Endothelial cell of umbilical vein (primary cell): ENCODE measurements around the gene PKP3. TPM values are rescaled to one million over a fixed set of nuclear protein-coding genes. Genes with fewer than 3 reads are reported as not detected.

Experiments used
- BruUV-seq: library from RNA; stranded (reverse); fragments of 400-500 nt; replicated peaks from 2 replicates; lab custom pipeline; 2021; lab: Mats Ljungman, UMichigan
- CTCF ChIA-PET: fragments of 300-600, 350-600 bp; sonication (Branson Sonifier 250); formaldehyde crosslinking; loops from one replicate; lab custom pipeline; 2021; ENCODE audit warnings: antibody characterized with exemption, inconsistent platforms; lab: Charles Lee
- POLR2A ChIA-PET: fragments of 300-600, 350-600 bp; sonication (Branson Sonifier 250); formaldehyde crosslinking; loops from one replicate; lab custom pipeline; 2021; ENCODE audit warnings: antibody characterized with exemption, inconsistent platforms; lab: Charles Lee
- DNase-seq: peaks from one replicate; pipeline ENCODE4 v3.0.0-alpha.2; 2011; ENCODE audit warnings: low read depth, low spot score
- FAIRE-seq: peaks from 2 replicates; lab custom pipeline; 2011; peaks lifted over from hg19 to GRCh38; lab: Jason Lieb, UNC
- H2AFZ ChIP-seq: 2 replicates; pipeline ENCODE4 v1.6.0; 2012; ENCODE audit warnings: low read depth, low read length, control low read depth, inconsistent platforms
- H3K27ac ChIP-seq: 2 replicates; pipeline ENCODE4 v1.5.1; 2011; ENCODE audit warnings: low read depth, mild to moderate bottlenecking, control low read depth, low read length, moderate library complexity; ENCODE audit not compliant: insufficient read depth
- H3K27me3 ChIP-seq, 2 experiments: 2 replicates each; pipeline versions ENCODE4 v1.6.0 to v1.6.1; 2011; ENCODE audit warnings: low read length in 2 of 2, mixed read lengths in 1 of 2; ENCODE audit not compliant: control insufficient read depth in 2 of 2, insufficient read depth in 2 of 2
- H3K36me3 ChIP-seq, 2 experiments: 2 replicates in 1 of 2; 3 replicates in 1 of 2; pipeline ENCODE4 v1.5.1; 2011; ENCODE audit warnings: low read length in 2 of 2, mild to moderate bottlenecking in 1 of 2, moderate library complexity in 1 of 2; ENCODE audit not compliant: control insufficient read depth in 2 of 2, insufficient read depth in 2 of 2; ENCODE audit errors: extremely low read depth in 1 of 2
- H3K4me1 ChIP-seq: 3 replicates; pipeline ENCODE4 v1.5.1; 2011; ENCODE audit warnings: mild to moderate bottlenecking, low read length; ENCODE audit not compliant: control insufficient read depth, insufficient read depth; ENCODE audit errors: extremely low read depth
- H3K4me2 ChIP-seq: 2 replicates; pipeline ENCODE4 v1.6.1; 2011; ENCODE audit warnings: low read length, control low read depth, mixed read lengths; ENCODE audit not compliant: insufficient read depth
- H3K4me3 ChIP-seq, 3 experiments: fragments of 200-600 bp in 1 of 3; sonication (generic), shearing (Covaris generic) in 1 of 3; replicated peaks in 1 of 3; 2 replicates each; pipeline ENCODE4 v1.5.1; 2011 to 2016; ENCODE audit warnings: control low read depth in 3 of 3, low read length in 3 of 3, mild to moderate bottlenecking in 2 of 3, inconsistent platforms in 1 of 3, low read depth in 1 of 3, moderate library complexity in 1 of 3; ENCODE audit not compliant: insufficient read depth in 1 of 3
- H3K79me2 ChIP-seq: 2 replicates; pipeline ENCODE4 v1.6.0; 2012; ENCODE audit warnings: low read length, inconsistent platforms; ENCODE audit not compliant: control insufficient read depth, insufficient read depth
- H3K9ac ChIP-seq: replicated peaks from 2 replicates; pipeline ENCODE3; 2011; ENCODE audit warnings: low read length, control low read depth; ENCODE audit not compliant: insufficient read depth; ENCODE audit errors: extremely low read depth
- H3K9me1 ChIP-seq: replicated peaks from 3 replicates; pipeline ENCODE4 v1.6.0; 2011; ENCODE audit warnings: mild to moderate bottlenecking, low read length; ENCODE audit not compliant: control insufficient read depth, insufficient read depth; ENCODE audit errors: extremely low read depth
- H3K9me3 ChIP-seq: replicated peaks from 2 replicates; pipeline ENCODE4 v1.5.1; 2012; ENCODE audit warnings: low read length, inconsistent platforms; ENCODE audit not compliant: control insufficient read depth, insufficient read depth
- H4K20me1 ChIP-seq: replicated peaks from 2 replicates; pipeline ENCODE3; 2011; ENCODE audit warnings: mild to moderate bottlenecking, low read length; ENCODE audit not compliant: control insufficient read depth, insufficient read depth; ENCODE audit errors: extremely low read depth
- FOS ChIP-seq: IDR thresholded peaks from 2 replicates; pipeline ENCODE4 v1.6.1; 2011; ENCODE audit warnings: mild to moderate bottlenecking, low read length, moderate library complexity, borderline replicate concordance; ENCODE audit not compliant: insufficient read depth
- JUN ChIP-seq: IDR thresholded peaks from 2 replicates; pipeline ENCODE4 v1.6.1; 2011; ENCODE audit warnings: borderline replicate concordance, low read depth; ENCODE audit not compliant: insufficient read length, insufficient read depth
- MYC ChIP-seq: IDR thresholded peaks from one replicate; pipeline ENCODE4 v1.6.1; 2011; ENCODE audit warnings: mild to moderate bottlenecking, low read depth, low read length
- POLR2A ChIP-seq: IDR thresholded peaks from 2 replicates; pipeline ENCODE4 v1.6.1; 2012; ENCODE audit warnings: low read depth, mild to moderate bottlenecking, control low read depth, low read length
- POLR2AphosphoS5 ChIP-seq: IDR thresholded peaks from 2 replicates; pipeline ENCODE4 v1.6.1; 2012; ENCODE audit warnings: low read depth, mild to moderate bottlenecking, control low read depth, low read length, moderate library complexity; ENCODE audit not compliant: insufficient read depth
- dilution Hi-C: fragments of 300-500 bp; cut with MboI; formaldehyde crosslinking; loops from one replicate; pipeline ENCODE4 v1.15.0; 2019; ENCODE audit warnings: low sequenced_read_pairs; ENCODE audit not compliant: extremely low pct_ligation_motif_present
- intact Hi-C: fragments of 100-400 bp; cut with micrococcal nuclease; formaldehyde crosslinking; loops from one replicate; pipeline ENCODE4 v1.10.0; 2022
- polyA plus RNA-seq, 4 experiments: library from polyadenylated mRNA; depleted of rRNA in 3 of 4; stranded (reverse) in 3 of 4; unstranded in 1 of 4; fragments of >200 nt; gene quantifications; 2 replicates each; pipeline versions ENCODE4 v1.2.1 to v1.2.3, GENCODE V29; 2011 to 2012; ENCODE audit warnings: missing spikeins in 1 of 4
- total RNA-seq: library from RNA; stranded (reverse); gene quantifications from 2 replicates; pipeline ENCODE4 v1.2.3, GENCODE V29; 2021
- TF ChIP-seq, protein P1 (sequence below): IDR thresholded peaks from 2 replicates; pipeline ENCODE4 v1.6.1; 2011; ENCODE audit not compliant: insufficient read depth, insufficient read length

Gene PKP3
- total and polyA plus RNA-seq, 2 donors (not counting 3 experiments of a cell fraction or from before 2014, with no cell fraction given) = 0.27 to 0.59 TPM

DNA sequence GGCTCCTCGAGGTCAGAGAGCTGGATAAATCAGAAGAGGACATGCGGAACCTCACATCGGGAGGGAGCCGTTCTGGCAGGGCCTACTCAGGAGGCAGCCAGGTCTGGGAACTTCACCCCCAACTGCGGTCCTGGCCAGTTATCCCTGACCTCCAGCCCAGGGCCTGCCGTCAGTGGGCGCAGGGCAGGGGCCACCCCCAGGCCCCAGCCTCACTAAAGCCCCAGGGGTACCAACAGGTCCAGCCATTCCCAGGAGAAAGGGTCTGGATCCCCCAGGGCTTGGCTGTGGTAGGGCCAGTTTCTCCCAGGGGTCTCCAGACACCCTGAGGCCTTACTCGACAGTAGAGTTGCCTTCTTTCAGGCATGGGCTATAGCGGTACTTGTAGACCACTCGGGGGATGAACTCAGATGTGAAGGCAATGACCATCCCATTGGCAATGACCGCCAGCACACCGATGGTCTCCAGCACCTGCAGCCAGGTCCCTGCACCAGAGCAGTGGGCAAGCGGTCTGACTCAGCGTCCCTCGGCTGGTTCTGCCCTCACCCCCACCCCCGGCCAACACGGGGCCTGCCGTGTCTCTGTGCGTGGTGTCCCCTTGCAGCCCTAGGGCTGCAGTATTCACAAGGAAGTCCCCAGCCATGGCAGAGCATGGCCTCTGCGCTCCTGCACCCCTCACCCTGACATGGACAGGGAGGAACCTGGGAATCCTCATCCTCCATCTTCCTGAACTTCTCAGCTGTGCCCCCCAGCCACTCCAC is 25.4 kb downstream of the PKP3 start:
- dilution Hi-C loops (no loop called here), intact Hi-C loops (no loop called here)
- no peaks in the 10 kb centered on the region for H3K79me2 ChIP-seq
- no peak overlapping the region for H3K4me2 ChIP-seq
- no TSS peak for BruUV-seq
- H3K9me3 ChIP-seq = no peaks in the 10 kb centered on the region
- no peaks in the 10 kb centered on the region for H4K20me1 ChIP-seq
- DNase-seq (no peak), FAIRE-seq (no peak)
- TF ChIP-seq, protein P1, sequence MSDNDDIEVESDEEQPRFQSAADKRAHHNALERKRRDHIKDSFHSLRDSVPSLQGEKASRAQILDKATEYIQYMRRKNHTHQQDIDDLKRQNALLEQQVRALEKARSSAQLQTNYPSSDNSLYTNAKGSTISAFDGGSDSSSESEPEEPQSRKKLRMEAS = no peak
- TF ChIP-seq MYC (no peak), POLR2AphosphoS5 (no peak), FOS (no peak), POLR2A (no peak), JUN (no peak)
- peaks cover 5 to 7% of the 10 kb centered on the region in 2 experiments for H3K27me3 ChIP-seq
- H3K4me3 ChIP-seq = no peak overlapping the region
- H3K9ac ChIP-seq = no peak overlapping the region
- ChIA-PET POLR2A (no interaction called here), CTCF (no interaction called here)
- no peaks in the 10 kb centered on the region for H3K9me1 ChIP-seq
- no peak overlapping the region for H2AFZ ChIP-seq
- no peak overlapping the region for H3K27ac ChIP-seq
- no peaks in the 10 kb centered on the region for H3K36me3 ChIP-seq
- peaks cover 19% of the 10 kb centered on the region for H3K4me1 ChIP-seq
